Pulmonary artery endothelial cell (primary cell): ENCODE results near the gene ABHD13. TPM values are rescaled to one million over a fixed set of nuclear protein-coding genes. Genes with fewer than 3 reads are reported as not detected.
"Not testable (repeated sequence)": the region's sequence is repeated elsewhere in the genome, so short reads cannot be mapped to it uniquely, and the experiment has no call there.

Source experiments
- DNase-seq: peaks from one replicate; pipeline ENCODE4 v3.0.0-alpha.2; 2011; ENCODE audit warnings: low read depth, low spot score
- total RNA-seq: library from RNA; depleted of rRNA; stranded (reverse); fragments of >200 nt; gene quantifications from 2 replicates; pipeline ENCODE4 v1.2.3, GENCODE V29; 2014

The ABHD13 gene
- total RNA-seq, 1 donor from 2014 or later, result 8.0 TPM

DNA sequence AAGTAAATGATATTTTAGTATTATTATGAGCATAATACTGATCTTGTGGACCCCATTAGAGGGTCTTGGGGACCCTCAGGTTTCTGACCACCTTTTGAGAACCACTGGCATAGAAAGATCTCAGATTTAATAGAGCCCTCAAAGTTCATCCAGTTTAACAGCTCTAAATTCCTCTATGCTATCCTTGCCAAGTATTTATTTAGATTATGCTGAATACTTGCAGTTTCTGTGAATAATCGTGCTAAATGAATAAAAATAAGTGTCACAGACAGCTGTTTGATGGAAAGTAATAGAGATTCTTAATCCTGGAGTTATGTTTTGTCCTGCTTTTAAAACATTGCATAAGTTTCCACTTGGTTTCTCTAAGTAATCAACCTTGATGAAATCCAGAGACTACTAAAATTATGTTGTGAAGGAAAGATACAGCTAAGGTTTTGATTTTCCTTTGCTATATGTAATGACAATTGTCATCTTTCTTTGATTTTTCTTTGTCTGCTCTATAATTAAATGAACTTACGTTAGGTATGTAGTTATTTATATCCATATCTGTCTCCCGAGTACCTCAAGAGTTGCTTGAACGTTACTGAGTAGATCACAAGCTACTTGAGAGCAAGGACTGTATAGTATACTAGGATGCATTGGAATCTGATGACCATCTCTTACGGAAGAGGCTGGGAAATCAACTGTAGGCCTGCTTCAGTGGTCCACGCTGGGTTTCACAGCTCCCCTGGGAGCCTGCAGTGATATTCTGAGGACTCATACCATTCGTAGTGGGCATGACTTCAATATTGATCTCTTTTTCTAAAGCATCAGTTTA lies 5.7 kb downstream of the ABHD13 start:
- no peak for DNase-seq

GRCh38 chr13:108225440-108225839 lies 7.2 kb downstream of the ABHD13 start:
- DNase-seq, result no peak

- no peak for DNase-seq
Measured at GRCh38 chr13:108226184-108226583, 8.0 kb downstream of the ABHD13 start.

- DNase-seq, result no peak
Measured at GRCh38 chr13:108227651-108228272, 9.6 kb downstream of the ABHD13 start.

DNA sequence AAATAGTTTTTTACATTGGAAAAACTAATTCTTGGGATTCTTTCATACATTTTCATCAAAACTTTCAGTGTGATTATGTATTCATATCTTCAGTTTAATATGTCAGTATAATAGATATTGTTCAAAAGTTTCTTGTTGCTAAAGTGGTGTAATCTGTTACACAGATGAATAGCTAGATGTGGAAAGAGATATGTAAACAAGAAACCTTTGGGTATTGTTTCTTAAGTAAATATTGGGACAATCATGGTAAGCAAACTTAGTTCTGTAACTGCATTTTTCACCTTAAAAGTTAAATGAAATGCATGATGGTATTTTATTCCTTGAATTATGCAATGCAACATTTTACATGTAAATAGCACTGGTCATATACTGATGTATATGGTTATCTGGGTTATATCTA lies 12.2 kb downstream of the ABHD13 start:
- no peak for DNase-seq

DNA sequence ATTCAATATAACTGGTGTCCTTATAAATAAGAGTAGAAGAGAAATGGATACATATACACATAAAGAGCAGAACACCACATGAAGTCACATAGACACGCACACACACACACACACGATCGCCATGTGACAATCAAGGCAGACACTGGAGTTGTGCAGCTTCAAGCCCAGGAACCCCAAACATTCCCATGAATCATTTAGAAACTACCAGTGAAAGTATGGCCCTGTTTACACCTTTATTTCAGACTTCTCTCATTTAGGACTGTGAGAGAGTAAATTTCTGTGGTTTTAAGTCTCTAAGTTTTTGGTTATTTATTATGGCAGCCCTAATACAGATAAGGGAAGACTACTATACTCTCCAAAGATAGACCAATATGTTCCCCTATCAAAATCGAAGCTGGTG lies 31.0 kb downstream of the ABHD13 start:
- DNase-seq, result no peak

- no peak for DNase-seq
Measured at GRCh38 chr13:108257248-108257647, 39.1 kb downstream of the ABHD13 start.

GRCh38 chr13:108263621-108264355 lies 45.6 kb downstream of the ABHD13 start:
- no peak for DNase-seq

DNA sequence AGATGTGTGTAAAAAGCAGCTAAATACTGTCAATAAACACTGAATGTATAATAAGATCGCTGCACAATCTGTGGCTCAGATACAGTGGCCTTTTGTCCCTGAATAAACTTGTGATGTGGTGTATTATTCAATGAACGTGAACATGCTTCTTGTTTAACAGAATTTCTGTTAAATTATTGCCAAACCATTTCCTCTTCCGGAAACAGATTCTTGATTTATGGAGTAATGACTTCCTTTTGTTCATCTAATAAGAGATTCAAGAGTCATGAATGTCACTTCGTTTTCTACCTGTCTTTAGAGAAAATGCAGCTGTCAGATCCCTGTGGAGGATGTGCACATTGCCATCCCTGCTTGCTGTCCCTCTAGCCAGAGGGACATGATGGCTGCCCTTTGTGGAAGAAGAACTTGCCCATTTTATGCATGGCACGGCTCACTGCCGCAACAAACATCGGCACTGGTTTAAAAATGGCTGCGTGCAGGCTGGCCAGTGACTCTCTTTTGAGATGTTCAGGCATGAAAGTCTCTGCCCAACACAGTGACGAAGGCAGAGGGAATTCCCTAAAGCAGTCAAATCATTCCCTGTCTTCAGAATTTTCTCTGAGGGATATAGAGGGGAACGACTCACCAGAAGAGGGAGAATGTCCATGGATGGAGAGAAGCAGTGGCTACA lies 48.3 kb downstream of the ABHD13 start:
- no peak for DNase-seq

DNA sequence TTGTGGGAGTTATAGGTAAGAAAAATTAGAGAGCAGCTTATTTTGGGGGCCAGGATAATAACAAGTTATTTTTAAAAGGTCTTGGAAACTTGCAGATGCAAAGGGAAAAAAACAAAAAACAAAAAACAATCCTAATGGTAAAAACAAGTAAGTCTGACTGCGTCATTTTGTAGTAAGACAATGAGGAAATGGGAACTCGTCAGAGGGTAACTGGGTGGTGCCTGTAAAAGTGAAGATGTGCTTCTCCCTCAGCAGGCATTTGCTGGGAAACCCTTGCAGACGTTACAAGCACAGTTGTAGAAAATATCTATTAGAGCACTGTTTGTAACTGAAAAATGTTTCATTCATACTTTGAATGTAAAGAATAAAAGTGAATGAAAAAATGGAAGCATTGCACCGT lies 49.2 kb downstream of the ABHD13 start:
- no peak for DNase-seq

GRCh38 chr13:108267855-108268254 lies 49.7 kb downstream of the ABHD13 start:
- DNase-seq, result not testable (repeated sequence)

- no peak for DNase-seq
Measured at GRCh38 chr13:108268466-108269112, 50.4 kb downstream of the ABHD13 start.

- DNase-seq, result no peak
Measured at GRCh38 chr13:108269601-108270328, 51.6 kb downstream of the ABHD13 start, which contains the start of gene TNFSF13B. TSS of gene TNFSF13B (plus strand) at chr13:108269718. CDS start at chr13:108269896, 178 bp downstream.

GRCh38 chr13:108270442-108270841 lies 52.2 kb downstream of the ABHD13 start:
- DNase-seq, result no peak

GRCh38 chr13:108272333-108272732 lies 54.1 kb downstream of the ABHD13 start:
- DNase-seq, result no peak

- no peak for DNase-seq
Measured at GRCh38 chr13:108273429-108274118, 55.4 kb downstream of the ABHD13 start.

GRCh38 chr13:108274718-108275117 lies 56.5 kb downstream of the ABHD13 start:
- DNase-seq, result no peak

DNA sequence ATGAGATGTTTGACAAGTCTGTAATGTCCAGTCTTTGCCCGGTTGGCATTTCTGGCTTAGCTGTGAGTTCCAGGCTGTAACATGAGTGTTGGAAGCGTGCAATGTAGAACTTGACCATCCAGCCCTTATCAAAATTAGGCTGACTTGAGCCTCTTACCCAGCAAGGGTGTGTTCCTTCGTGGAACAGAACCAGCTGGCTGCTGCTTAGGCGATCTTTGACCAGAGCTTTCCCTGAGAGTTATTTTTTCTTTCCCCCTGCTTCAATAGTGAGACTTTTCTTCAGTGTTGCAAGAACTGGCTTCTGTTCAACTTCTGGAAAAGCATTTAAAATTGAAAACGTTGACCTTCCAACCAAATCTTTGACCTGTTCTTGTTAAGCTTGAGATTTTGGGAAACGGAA lies 57.9 kb downstream of the ABHD13 start:
- no peak for DNase-seq

- DNase-seq, result no peak
Measured at GRCh38 chr13:108278466-108278865, 60.3 kb downstream of the ABHD13 start.

GRCh38 chr13:108281901-108282300 lies 63.7 kb downstream of the ABHD13 start:
- no peak for DNase-seq
